Calu3 (cell line): ENCODE measurements around the gene TBRG4. TPM values are rescaled to one million over a fixed set of nuclear protein-coding genes. Genes with fewer than 3 reads are reported as not detected.

Experiments
- BruUV-seq: library from RNA; stranded (reverse); fragments of 400-500 nt; replicated peaks from 2 replicates; lab custom pipeline; 2021; lab: Mats Ljungman, UMichigan
- CTCF ChIA-PET: fragments of 300-600 bp; sonication (Branson Sonifier 250); formaldehyde crosslinking; loops from one replicate; lab custom pipeline; 2022; ENCODE audit warnings: antibody characterized with exemption; lab: Charles Lee
- DNase-seq: peaks from one replicate; pipeline ENCODE4 v3.0.0; 2022
- H3K27ac Mint-ChIP-seq: one replicate; pipeline ENCODE4 v1.8.0; 2022; ENCODE audit warnings: mixed read lengths; ENCODE audit not compliant: unreplicated experiment
- H3K27me3 Mint-ChIP-seq: one replicate; pipeline ENCODE4 v1.8.0; 2022; ENCODE audit warnings: mixed read lengths; ENCODE audit not compliant: unreplicated experiment
- H3K36me3 Mint-ChIP-seq: one replicate; pipeline ENCODE4 v1.8.0; 2022; ENCODE audit warnings: mild to moderate bottlenecking, moderate library complexity, mixed read lengths; ENCODE audit not compliant: insufficient read depth, unreplicated experiment
- H3K4me1 Mint-ChIP-seq: one replicate; pipeline ENCODE4 v1.8.0; 2022; ENCODE audit warnings: mild to moderate bottlenecking, low read depth, mixed read lengths; ENCODE audit not compliant: unreplicated experiment
- H3K4me3 Mint-ChIP-seq: one replicate; pipeline ENCODE4 v1.8.0; 2022; ENCODE audit warnings: mild to moderate bottlenecking, low read depth, moderate library complexity, mixed read lengths; ENCODE audit not compliant: unreplicated experiment
- H3K9me3 Mint-ChIP-seq: one replicate; pipeline ENCODE4 v1.8.0; 2022; ENCODE audit warnings: low read depth, mixed read lengths; ENCODE audit not compliant: unreplicated experiment
- CTCF ChIP-seq: fragments of 200-600 bp; IDR thresholded peaks from one replicate; pipeline ENCODE4 v1.8.0; 2022; ENCODE audit warnings: antibody characterized with exemption; ENCODE audit not compliant: unreplicated experiment
- intact Hi-C: fragments of 100-400 bp; cut with micrococcal nuclease; formaldehyde crosslinking; loops from one replicate; pipeline ENCODE4 v1.10.0; 2022; ENCODE audit not compliant: unreplicated experiment
- total RNA-seq: library from RNA; stranded (reverse); gene quantifications from 2 replicates; pipeline ENCODE4 v1.2.3, GENCODE V29; 2022

TBRG4 gene
- total RNA-seq, 1 experiment from 2014 or later = 191 TPM

DNA sequence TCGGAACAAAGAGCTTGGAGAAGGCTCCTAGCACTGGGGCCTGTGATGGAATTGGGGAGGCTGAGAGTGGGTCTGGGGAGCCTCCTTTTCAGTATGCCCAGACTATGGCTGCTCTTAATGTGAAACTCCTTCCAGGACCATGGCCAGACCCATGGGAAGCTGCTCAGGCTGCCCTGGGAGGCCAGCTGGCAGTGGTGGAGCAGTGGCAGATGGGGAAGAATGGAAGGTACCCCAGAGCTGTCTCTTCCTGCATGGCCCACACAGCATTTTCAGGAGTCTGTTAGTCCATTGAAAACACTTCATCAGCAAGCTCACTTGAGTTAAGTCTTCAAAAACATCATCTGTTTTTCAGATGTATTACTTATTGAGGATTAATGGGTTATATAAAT, 41.2 kb downstream of the TBRG4 start:
- Mint-ChIP-seq H3K4me1 (peaks cover 14% of the 10 kb centered on the region), H3K9me3 (no peaks in the 10 kb centered on the region), H3K4me3 (no peak overlapping the region), H3K36me3 (peaks cover 15% of the 10 kb centered on the region), H3K27me3 (no peaks in the 10 kb centered on the region), H3K27ac (no peak overlapping the region)
- intact Hi-C loops = no loop called here
- CTCF ChIA-PET = interaction anchor here (0.5 to 0.9 kb wide), 2 partner anchors 46 to 84 kb away, joined by 3 read pairs; no protein-coding TSS in a partner anchor
- TF ChIP-seq CTCF = no peak
- DNase-seq = no peak
- no TSS peak for BruUV-seq

DNA sequence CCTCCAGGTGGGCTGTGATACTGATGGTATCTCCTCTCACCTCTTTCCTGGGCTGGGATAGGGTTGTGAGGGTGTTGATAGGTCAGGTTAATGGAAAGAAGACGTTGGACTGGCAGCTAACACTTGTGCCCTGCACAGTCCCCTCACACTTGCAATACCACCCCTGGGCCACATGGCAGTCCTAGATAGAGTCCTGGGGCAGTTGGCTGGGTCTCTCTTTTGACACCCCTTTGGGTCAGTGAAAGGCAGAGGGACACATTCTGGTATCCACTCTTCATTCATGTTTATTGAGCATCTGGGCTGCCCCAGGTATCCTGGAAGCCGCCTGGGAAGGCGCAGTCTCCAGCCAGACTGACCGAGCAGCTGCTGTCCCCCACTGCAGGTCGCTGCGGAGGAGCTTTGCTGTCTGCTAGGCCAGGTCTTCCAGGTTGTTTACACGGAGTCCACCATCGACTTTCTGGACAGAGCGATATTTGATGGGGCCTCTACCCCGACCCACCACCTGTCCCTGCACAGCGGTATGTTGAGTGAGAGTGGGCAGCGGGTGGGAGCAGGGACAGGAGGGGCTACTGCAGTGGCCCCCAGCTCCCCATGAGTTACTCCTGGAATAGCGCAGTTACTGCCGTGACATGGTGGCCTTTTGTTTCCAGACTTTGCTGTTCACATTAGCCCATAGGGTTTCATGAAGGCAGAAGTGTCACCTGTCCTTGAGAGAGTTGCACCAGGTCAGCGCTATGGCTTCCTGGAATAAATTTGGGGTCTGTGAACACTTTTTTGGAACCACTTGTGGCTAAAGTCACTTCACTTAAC, 41.8 kb downstream of the TBRG4 start:
- BruUV-seq = no TSS peak
- intact Hi-C loops = no loop called here
- Mint-ChIP-seq H3K27ac (no peak overlapping the region), H3K36me3 (peaks cover 12% of the 10 kb centered on the region), H3K9me3 (no peaks in the 10 kb centered on the region), H3K4me3 (no peak overlapping the region), H3K4me1 (peaks cover 14% of the 10 kb centered on the region), H3K27me3 (no peaks in the 10 kb centered on the region)
- TF ChIP-seq CTCF = peak; percentile 24
- DNase-seq = no peak
- CTCF ChIA-PET = no interaction called here

GRCh38 chr7:45068236-45069023, 43.1 kb downstream of the TBRG4 start:
- CTCF ChIA-PET = no interaction called here
- BruUV-seq = no TSS peak
- no peak for DNase-seq
- Mint-ChIP-seq H3K4me3 (no peak overlapping the region), H3K36me3 (peaks cover 6% of the 10 kb centered on the region), H3K27me3 (no peaks in the 10 kb centered on the region), H3K9me3 (no peaks in the 10 kb centered on the region), H3K4me1 (peaks cover 7% of the 10 kb centered on the region), H3K27ac (no peak overlapping the region)
- TF ChIP-seq CTCF = no peak
- intact Hi-C loops = no loop called here

GRCh38 chr7:45067582-45067981, 43.9 kb downstream of the TBRG4 start:
- Mint-ChIP-seq H3K4me3 (no peak overlapping the region), H3K4me1 (no peaks in the 10 kb centered on the region), H3K27me3 (no peaks in the 10 kb centered on the region), H3K27ac (no peak overlapping the region), H3K36me3 (peaks cover 6% of the 10 kb centered on the region), H3K9me3 (no peaks in the 10 kb centered on the region)
- DNase-seq = no peak
- no peak for TF ChIP-seq CTCF
- CTCF ChIA-PET = no interaction called here
- intact Hi-C loops = no loop called here
- no TSS peak for BruUV-seq
